ENCODE measurements around the gene KNCN.

DNA sequence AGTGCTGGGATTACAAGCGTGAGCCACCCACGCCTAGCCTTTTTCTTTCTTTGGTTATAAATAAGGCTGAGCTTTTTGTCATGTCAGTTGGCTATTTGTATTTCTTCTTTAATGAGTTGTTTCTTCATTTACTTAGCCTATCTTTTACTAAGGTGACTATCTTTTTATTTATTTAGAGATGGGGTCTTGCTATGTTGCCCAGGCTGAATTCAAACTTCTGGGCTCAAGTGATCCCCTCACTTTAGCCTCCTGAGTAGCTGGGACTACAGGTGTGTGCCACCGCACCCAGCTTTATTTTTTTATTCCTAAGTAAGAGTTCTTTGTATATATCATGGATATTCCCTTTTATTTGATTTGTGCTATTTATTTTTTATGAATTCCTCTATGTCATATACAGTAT, 49.9 kb downstream of the KNCN start:
- TF ChIP-seq TAF1 (IDR thresholded peaks at IDR 0.05; ENCODE audit: low read depth) (no peak), CREB1 (IDR thresholded peaks at IDR 0.05; ENCODE audit: low read depth) (no peak), ZBTB7A (IDR thresholded peaks at IDR 0.05; ENCODE audit: low read depth) (no peak), RAD21 (IDR thresholded peaks at IDR 0.05; ENCODE audit: low read depth) (no peak), EGR1 (IDR thresholded peaks at IDR 0.05) (no peak), EP300 (IDR thresholded peaks at IDR 0.05; ENCODE audit: borderline replicate concordance) (no peak), CEBPB (IDR thresholded peaks at IDR 0.05) (no peak), TEAD4 (IDR thresholded peaks at IDR 0.05) (no peak), YY1 (IDR thresholded peaks at IDR 0.05; ENCODE audit: low read depth) (no peak)
- TF ChIP-seq, protein P1, sequence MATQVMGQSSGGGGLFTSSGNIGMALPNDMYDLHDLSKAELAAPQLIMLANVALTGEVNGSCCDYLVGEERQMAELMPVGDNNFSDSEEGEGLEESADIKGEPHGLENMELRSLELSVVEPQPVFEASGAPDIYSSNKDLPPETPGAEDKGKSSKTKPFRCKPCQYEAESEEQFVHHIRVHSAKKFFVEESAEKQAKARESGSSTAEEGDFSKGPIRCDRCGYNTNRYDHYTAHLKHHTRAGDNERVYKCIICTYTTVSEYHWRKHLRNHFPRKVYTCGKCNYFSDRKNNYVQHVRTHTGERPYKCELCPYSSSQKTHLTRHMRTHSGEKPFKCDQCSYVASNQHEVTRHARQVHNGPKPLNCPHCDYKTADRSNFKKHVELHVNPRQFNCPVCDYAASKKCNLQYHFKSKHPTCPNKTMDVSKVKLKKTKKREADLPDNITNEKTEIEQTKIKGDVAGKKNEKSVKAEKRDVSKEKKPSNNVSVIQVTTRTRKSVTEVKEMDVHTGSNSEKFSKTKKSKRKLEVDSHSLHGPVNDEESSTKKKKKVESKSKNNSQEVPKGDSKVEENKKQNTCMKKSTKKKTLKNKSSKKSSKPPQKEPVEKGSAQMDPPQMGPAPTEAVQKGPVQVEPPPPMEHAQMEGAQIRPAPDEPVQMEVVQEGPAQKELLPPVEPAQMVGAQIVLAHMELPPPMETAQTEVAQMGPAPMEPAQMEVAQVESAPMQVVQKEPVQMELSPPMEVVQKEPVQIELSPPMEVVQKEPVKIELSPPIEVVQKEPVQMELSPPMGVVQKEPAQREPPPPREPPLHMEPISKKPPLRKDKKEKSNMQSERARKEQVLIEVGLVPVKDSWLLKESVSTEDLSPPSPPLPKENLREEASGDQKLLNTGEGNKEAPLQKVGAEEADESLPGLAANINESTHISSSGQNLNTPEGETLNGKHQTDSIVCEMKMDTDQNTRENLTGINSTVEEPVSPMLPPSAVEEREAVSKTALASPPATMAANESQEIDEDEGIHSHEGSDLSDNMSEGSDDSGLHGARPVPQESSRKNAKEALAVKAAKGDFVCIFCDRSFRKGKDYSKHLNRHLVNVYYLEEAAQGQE (IDR thresholded peaks at IDR 0.05; ENCODE audit: low read depth) = no peak
- TF ChIP-seq, protein P2, sequence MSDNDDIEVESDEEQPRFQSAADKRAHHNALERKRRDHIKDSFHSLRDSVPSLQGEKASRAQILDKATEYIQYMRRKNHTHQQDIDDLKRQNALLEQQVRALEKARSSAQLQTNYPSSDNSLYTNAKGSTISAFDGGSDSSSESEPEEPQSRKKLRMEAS (IDR thresholded peaks at IDR 0.05) = no peak
- TF ChIP-seq, protein P3, sequence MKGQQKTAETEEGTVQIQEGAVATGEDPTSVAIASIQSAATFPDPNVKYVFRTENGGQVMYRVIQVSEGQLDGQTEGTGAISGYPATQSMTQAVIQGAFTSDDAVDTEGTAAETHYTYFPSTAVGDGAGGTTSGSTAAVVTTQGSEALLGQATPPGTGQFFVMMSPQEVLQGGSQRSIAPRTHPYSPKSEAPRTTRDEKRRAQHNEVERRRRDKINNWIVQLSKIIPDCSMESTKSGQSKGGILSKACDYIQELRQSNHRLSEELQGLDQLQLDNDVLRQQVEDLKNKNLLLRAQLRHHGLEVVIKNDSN (IDR thresholded peaks at IDR 0.05) = no peak
